ENCODE data around the gene MED29. TPM values are rescaled to one million over a fixed set of nuclear protein-coding genes. Genes with fewer than 3 reads are reported as not detected.

Gene MED29
- total and polyA plus RNA-seq, 2 of the 13 experiments (the other 11 are each of a cell fraction or from before 2014, with no cell fraction given), result 14.0 to 19.7 TPM

DNA sequence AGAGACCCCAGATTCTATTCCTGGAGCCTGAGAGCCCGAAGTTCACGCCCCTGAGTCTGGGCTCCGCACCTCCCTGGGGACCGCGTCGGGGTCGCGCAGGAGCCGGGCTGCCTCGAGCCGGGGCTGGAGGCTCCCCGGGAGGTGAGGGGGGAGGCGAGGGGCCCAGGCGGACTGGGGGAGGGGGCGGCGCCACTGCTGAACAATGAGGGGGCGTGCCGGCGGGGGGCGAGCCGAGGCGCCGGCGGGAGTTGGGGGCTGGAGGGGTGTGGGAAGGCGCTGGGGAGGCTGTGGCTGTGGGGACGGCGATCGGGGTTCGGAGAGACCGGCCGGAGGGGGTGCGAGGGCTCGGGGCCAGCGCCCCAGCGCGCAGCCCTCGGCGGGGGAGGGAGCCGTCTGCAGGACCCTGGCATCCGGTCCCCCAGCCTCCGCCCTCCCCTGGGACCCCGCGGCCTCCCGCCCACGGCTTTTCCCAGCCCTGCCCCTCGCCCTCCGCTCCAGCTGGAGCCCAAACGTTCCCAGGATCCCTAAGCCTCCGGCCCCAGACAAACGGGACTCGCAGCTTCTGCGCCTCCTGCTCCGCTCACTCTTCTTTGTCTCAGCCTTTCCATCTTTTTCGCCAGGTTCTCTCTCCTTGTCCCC, 22.2 kb downstream of the MED29 start (continued):
- TF ChIP-seq HNRNPH1 (optimal IDR thresholded peaks at IDR 0.05; ENCODE audit: low read depth, low read length) (no peak), ZNF777 (CRISPR knock-in tag; IDR thresholded peaks at IDR 0.05) (peak; percentile 52; the same call in 1 of the 2 replicates), FOXC1 (CRISPR knock-in tag; IDR thresholded peaks at IDR 0.05; ENCODE audit: borderline replicate concordance) (no peak), GABPB1 (CRISPR knock-in tag; IDR thresholded peaks at IDR 0.05) (peak; percentile 61; the same call in 1 of the 2 replicates), TCF7L2 (IDR thresholded peaks at IDR 0.05; ENCODE audit: low read depth, low read length) (no peak), SOX13 (IDR thresholded peaks at IDR 0.05) (no peak), SOX13 (CRISPR knock-in tag; conservative IDR thresholded peaks at IDR 0.05 in 1 of 2, IDR thresholded peaks at IDR 0.05 in 1 of 2) (peak in 1 of 2 experiments; percentile 45; a peak in 1 of 4 replicates), TAF1 (CRISPR knock-in tag; IDR thresholded peaks at IDR 0.05) (peak; percentile 30; the same call in 1 of the 2 replicates), ZEB1 (IDR thresholded peaks at IDR 0.05; ENCODE audit: insufficient replicate concordance, low read depth) (no peak), NCOA2 (CRISPR knock-in tag; IDR thresholded peaks at IDR 0.05) (no peak), SSRP1 (CRISPR knock-in tag; IDR thresholded peaks at IDR 0.05) (no peak), NCOA5 (CRISPR knock-in tag; IDR thresholded peaks at IDR 0.05) (no peak), ZNF563 (CRISPR knock-in tag; IDR thresholded peaks at IDR 0.05) (no peak), FOXO1 (CRISPR knock-in tag; IDR thresholded peaks at IDR 0.05) (no peak), ZNF883 (CRISPR knock-in tag; IDR thresholded peaks at IDR 0.05; ENCODE audit: not compliant biosample characterization) (peak; percentile 23), MBNL3 (CRISPR knock-in tag; conservative IDR thresholded peaks at IDR 0.05) (no peak), YY1 (IDR thresholded peaks at IDR 0.05; ENCODE audit: insufficient read depth, insufficient replicate concordance, low read depth, low read length) (no peak), SP140L (CRISPR knock-in tag; IDR thresholded peaks at IDR 0.05; ENCODE audit: borderline replicate concordance) (no peak), ZNF331 (CRISPR knock-in tag; IDR thresholded peaks at IDR 0.05) (no peak), ZNF570 (CRISPR knock-in tag; IDR thresholded peaks at IDR 0.05; ENCODE audit: borderline replicate concordance) (no peak), ZNF724P (CRISPR knock-in tag; IDR thresholded peaks at IDR 0.05; ENCODE audit: borderline replicate concordance) (no peak)
- TF ChIP-seq, protein P1, sequence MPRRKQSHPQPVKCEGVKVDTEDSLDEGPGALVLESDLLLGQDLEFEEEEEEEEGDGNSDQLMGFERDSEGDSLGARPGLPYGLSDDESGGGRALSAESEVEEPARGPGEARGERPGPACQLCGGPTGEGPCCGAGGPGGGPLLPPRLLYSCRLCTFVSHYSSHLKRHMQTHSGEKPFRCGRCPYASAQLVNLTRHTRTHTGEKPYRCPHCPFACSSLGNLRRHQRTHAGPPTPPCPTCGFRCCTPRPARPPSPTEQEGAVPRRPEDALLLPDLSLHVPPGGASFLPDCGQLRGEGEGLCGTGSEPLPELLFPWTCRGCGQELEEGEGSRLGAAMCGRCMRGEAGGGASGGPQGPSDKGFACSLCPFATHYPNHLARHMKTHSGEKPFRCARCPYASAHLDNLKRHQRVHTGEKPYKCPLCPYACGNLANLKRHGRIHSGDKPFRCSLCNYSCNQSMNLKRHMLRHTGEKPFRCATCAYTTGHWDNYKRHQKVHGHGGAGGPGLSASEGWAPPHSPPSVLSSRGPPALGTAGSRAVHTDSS (CRISPR knock-in tag; conservative IDR thresholded peaks at IDR 0.05), result no peak
- TF ChIP-seq, protein P2, sequence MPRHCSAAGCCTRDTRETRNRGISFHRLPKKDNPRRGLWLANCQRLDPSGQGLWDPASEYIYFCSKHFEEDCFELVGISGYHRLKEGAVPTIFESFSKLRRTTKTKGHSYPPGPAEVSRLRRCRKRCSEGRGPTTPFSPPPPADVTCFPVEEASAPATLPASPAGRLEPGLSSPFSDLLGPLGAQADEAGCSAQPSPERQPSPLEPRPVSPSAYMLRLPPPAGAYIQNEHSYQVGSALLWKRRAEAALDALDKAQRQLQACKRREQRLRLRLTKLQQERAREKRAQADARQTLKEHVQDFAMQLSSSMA (CRISPR knock-in tag; IDR thresholded peaks at IDR 0.05), result no peak
- TF ChIP-seq, protein P3, sequence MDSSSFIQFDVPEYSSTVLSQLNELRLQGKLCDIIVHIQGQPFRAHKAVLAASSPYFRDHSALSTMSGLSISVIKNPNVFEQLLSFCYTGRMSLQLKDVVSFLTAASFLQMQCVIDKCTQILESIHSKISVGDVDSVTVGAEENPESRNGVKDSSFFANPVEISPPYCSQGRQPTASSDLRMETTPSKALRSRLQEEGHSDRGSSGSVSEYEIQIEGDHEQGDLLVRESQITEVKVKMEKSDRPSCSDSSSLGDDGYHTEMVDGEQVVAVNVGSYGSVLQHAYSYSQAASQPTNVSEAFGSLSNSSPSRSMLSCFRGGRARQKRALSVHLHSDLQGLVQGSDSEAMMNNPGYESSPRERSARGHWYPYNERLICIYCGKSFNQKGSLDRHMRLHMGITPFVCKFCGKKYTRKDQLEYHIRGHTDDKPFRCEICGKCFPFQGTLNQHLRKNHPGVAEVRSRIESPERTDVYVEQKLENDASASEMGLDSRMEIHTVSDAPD (CRISPR knock-in tag; IDR thresholded peaks at IDR 0.05), result no peak
- TF ChIP-seq, protein P4, sequence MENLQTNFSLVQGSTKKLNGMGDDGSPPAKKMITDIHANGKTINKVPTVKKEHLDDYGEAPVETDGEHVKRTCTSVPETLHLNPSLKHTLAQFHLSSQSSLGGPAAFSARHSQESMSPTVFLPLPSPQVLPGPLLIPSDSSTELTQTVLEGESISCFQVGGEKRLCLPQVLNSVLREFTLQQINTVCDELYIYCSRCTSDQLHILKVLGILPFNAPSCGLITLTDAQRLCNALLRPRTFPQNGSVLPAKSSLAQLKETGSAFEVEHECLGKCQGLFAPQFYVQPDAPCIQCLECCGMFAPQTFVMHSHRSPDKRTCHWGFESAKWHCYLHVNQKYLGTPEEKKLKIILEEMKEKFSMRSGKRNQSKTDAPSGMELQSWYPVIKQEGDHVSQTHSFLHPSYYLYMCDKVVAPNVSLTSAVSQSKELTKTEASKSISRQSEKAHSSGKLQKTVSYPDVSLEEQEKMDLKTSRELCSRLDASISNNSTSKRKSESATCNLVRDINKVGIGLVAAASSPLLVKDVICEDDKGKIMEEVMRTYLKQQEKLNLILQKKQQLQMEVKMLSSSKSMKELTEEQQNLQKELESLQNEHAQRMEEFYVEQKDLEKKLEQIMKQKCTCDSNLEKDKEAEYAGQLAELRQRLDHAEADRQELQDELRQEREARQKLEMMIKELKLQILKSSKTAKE (CRISPR knock-in tag; IDR thresholded peaks at IDR 0.05; ENCODE audit: borderline replicate concordance), result no peak
- TF ChIP-seq, protein P5, sequence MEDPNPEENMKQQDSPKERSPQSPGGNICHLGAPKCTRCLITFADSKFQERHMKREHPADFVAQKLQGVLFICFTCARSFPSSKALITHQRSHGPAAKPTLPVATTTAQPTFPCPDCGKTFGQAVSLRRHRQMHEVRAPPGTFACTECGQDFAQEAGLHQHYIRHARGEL (CRISPR knock-in tag; IDR thresholded peaks at IDR 0.05), result no peak

All from HepG2 (cell line).